Gastroesophageal sphincter (tissue), 4 donors: ENCODE data around the gene USH1G. TPM values are rescaled to one million over a fixed set of nuclear protein-coding genes. Genes with fewer than 3 reads are reported as not detected.
"Not testable (repeated sequence)": the region's sequence is repeated elsewhere in the genome, so short reads cannot be mapped to it uniquely, and the experiment has no call there.

Experiments used
- ATAC-seq: fragments of 150-250 bp; one replicate; pipeline ENCODE4 v1.9.1; 2016; ENCODE audit warnings: mild to moderate bottlenecking, moderate library complexity
- H3K27ac ChIP-seq, 4 donors: fragments of 200-600 bp; sonication (generic) in 3 of 4; 1 replicate in 3 of 4; 2 replicates in 1 of 4; pipeline ENCODE4 v1.5.1; 2016 to 2019
- H3K27me3 ChIP-seq: fragments of 200-600 bp; sonication (generic); one replicate; pipeline ENCODE4 v1.5.1; 2019
- H3K36me3 ChIP-seq, 2 donors: fragments of 200-600 bp; sonication (generic); one replicate each; pipeline ENCODE4 v1.5.1; 2019; ENCODE audit warnings: control low read depth in 1 of 2
- H3K4me1 ChIP-seq, 3 donors: fragments of 200-600 bp; sonication (generic); 1 replicate in 2 of 3; 2 replicates in 1 of 3; pipeline ENCODE4 v1.5.1; 2016 to 2019; ENCODE audit warnings: control low read depth in 2 of 3
- H3K4me3 ChIP-seq, 2 donors: fragments of 200-600 bp; sonication (generic); one replicate each; pipeline ENCODE4 v1.5.1; 2019; ENCODE audit warnings: mild to moderate bottlenecking in 1 of 2, moderate library complexity in 1 of 2
- H3K9me3 ChIP-seq, 3 donors: fragments of 200-600 bp; sonication (generic); one replicate each; pipeline ENCODE4 v1.5.1; 2017 to 2019; ENCODE audit warnings: control low read depth in 2 of 3
- EP300 ChIP-seq: sonication (generic); formaldehyde crosslinking; IDR thresholded peaks from one replicate; pipeline ENCODE4 v1.6.1; 2017; ENCODE audit warnings: antibody characterized with exemption, mild to moderate bottlenecking
- POLR2A ChIP-seq, 2 donors: fragments of 450-650 bp; IDR thresholded peaks; one replicate each; pipeline ENCODE4 v1.6.1; 2017; ENCODE audit warnings: antibody characterized with exemption in 2 of 2, mild to moderate bottlenecking in 2 of 2, moderate library complexity in 1 of 2
- POLR2AphosphoS5 ChIP-seq: sonication (generic); formaldehyde crosslinking; IDR thresholded peaks from one replicate; pipeline ENCODE4 v1.6.1; 2017; ENCODE audit warnings: antibody characterized with exemption
- WGBS, 2 donors: methylation state at CpG; one replicate each; pipeline ENCODE4 v1.1.5; 2018; ENCODE audit warnings: low coverage in 1 of 2; 5-methylcytosine and 5-hydroxymethylcytosine counted together
- total RNA-seq, 4 donors: library from RNA; depleted of rRNA; stranded (reverse); fragments of >200 nt; gene quantifications; one replicate each; pipeline ENCODE4 v1.1.0, GENCODE V29; 2016
- TF ChIP-seq, protein P1 (sequence below), 4 experiments: fragments of 200-600 bp in 2 of 4; fragments of 450-650 bp in 2 of 4; sonication (generic) in 1 of 4; IDR thresholded peaks; one replicate each; pipeline ENCODE4 v1.5.1; 2017 to 2019; ENCODE audit warnings: antibody characterized with exemption in 4 of 4, mild to moderate bottlenecking in 2 of 4, moderate library complexity in 2 of 4

USH1G gene
- total RNA-seq, 4 donors from 2014 or later: not detected

DNA sequence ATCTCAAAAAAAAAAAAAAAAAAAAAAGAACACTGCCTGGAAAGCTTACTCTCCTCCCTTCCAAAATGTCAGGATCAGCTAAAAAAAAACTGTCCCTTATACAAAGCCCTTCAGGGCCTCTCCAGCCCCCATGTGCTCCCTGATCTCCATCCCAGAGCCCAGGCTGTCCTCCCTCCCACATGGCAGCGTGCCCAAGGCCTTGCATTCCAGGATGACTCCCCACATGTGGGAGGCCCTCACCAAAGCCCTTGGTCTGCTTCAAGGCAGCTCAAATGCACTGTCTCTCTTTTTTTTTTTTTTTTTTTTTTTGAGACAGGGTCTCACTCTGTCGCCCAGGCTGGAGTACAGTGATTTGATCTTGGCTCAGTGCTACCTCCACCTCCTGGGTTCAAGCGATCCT, 52.5 kb downstream of the USH1G start:
- 79 to 100% methylated on average over 1 to 2 of the region's 3 CpGs for WGBS, 2 donors
- Histone ChIP-seq H3K4me1 (peaks cover 0 to 25% (median 12%) of the 10 kb centered on the region in 3 donors), H3K4me3 (no peak overlapping the region), H3K36me3 (no peaks in the 10 kb centered on the region), H3K27ac (no peak overlapping the region), H3K27me3 (no peaks in the 10 kb centered on the region), H3K9me3 (no peaks in the 10 kb centered on the region)
- no peak for TF ChIP-seq POLR2AphosphoS5
- TF ChIP-seq, protein P1, sequence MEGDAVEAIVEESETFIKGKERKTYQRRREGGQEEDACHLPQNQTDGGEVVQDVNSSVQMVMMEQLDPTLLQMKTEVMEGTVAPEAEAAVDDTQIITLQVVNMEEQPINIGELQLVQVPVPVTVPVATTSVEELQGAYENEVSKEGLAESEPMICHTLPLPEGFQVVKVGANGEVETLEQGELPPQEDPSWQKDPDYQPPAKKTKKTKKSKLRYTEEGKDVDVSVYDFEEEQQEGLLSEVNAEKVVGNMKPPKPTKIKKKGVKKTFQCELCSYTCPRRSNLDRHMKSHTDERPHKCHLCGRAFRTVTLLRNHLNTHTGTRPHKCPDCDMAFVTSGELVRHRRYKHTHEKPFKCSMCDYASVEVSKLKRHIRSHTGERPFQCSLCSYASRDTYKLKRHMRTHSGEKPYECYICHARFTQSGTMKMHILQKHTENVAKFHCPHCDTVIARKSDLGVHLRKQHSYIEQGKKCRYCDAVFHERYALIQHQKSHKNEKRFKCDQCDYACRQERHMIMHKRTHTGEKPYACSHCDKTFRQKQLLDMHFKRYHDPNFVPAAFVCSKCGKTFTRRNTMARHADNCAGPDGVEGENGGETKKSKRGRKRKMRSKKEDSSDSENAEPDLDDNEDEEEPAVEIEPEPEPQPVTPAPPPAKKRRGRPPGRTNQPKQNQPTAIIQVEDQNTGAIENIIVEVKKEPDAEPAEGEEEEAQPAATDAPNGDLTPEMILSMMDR (IDR thresholded peaks at IDR 0.05): no peak
- no peak for TF ChIP-seq EP300
- TF ChIP-seq POLR2A (IDR thresholded peaks at IDR 0.05): no peak
- ATAC-seq: no peak

DNA sequence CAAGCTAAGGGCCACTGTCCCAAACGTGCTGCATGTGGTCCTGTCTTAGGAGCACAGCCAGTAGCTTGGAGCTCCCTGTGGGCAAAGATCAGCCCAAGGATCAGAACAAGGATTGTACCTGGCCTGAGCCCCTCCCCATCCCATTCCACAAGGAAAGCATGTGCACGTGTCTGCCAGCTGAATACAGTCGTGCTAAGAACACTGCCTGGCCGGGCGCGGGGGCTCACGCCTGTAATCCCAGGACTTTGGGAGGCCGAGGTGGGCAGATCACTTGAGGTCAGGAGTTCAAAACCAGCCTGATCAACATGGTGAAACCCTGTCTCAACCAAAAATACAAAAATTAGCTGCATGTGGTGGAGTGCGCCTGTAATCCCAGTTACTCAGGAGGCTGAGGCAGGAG, 53.0 kb downstream of the USH1G start:
- not testable (repeated sequence) for H3K9me3 ChIP-seq, H3K36me3 ChIP-seq, H3K27me3 ChIP-seq, H3K4me3 ChIP-seq, H3K27ac ChIP-seq, ATAC-seq
- peaks cover 0 to 25% (median 12%) of the 10 kb centered on the region in 3 donors for H3K4me1 ChIP-seq
- no CpG with 5 or more reads among the region's 9 CpGs for WGBS, 2 donors

DNA sequence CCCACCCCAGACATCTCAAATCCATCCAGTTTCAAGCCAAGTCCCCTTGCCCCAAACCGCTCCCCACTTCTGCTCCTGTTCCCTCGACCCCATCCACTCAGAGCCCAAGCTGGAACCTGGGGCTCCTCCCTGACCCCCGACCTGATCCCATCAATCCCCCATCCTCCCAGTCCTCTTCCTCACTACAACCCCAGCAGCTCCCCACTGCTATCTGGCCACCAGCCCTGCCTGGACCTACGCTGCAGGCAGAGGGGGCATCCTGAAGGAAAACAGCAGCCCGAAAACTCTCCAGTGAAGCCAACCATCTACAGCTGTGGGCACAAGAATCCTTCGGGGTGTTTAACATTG, 54.2 kb downstream of the USH1G start:
- peaks cover 7% of the 10 kb centered on the region for H3K27me3 ChIP-seq
- TF ChIP-seq POLR2A (IDR thresholded peaks at IDR 0.05): no peak
- no peak for TF ChIP-seq EP300
- TF ChIP-seq, protein P1 (IDR thresholded peaks at IDR 0.05): no peak
- TF ChIP-seq POLR2AphosphoS5: no peak
- no peaks in the 10 kb centered on the region for H3K36me3 ChIP-seq
- H3K4me1 ChIP-seq: peaks cover 0 to 29% (median 10%) of the 10 kb centered on the region in 3 donors
- no peaks in the 10 kb centered on the region for H3K9me3 ChIP-seq
- no peak for ATAC-seq
- H3K4me3 ChIP-seq: no peak overlapping the region
- H3K27ac ChIP-seq: no peak overlapping the region
- WGBS, 2 donors: 92 to 100% methylated on average over 2 to 4 of the region's 6 CpGs

DNA sequence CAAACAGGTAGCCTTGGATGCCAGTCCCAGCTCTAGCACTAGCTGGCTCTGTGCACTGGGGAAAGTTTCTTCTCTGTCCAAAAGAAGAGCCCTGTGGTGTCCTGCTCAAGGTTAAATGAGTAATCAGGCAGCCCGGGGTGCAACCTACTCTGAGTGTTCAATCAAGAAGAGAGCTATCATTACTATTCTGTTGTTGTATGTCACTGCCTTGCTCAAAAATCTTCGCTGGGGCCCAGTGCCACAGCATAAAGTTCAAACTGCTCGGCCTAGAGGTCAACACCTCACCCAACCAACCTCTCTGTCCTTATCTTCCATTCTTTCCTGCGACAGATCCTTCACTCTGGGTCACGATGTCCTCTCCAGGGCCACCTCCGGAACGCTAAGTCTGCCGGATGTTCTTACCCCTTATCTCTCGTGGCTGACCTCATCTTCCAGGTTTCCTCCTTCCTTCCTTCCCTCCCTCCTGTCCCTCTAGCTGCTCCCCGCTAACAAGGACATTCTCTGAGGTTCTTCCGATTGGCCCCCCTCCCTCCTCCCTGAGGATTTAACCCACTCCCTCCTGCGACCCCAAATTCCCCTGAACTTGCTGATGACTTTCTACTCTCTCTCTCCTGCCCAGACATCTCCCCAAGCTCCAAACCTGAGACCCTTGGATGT, 54.7 kb downstream of the USH1G start:
- H3K27me3 ChIP-seq: peaks cover 7% of the 10 kb centered on the region
- no peak for ATAC-seq
- no peak overlapping the region for H3K27ac ChIP-seq
- peaks cover 0 to 26% (median 8%) of the 10 kb centered on the region in 3 donors for H3K4me1 ChIP-seq
- no peaks in the 10 kb centered on the region for H3K9me3 ChIP-seq
- H3K4me3 ChIP-seq: no peak overlapping the region
- H3K36me3 ChIP-seq: no peaks in the 10 kb centered on the region
- no peak for TF ChIP-seq POLR2AphosphoS5
- TF ChIP-seq POLR2A (IDR thresholded peaks at IDR 0.05): no peak
- TF ChIP-seq, protein P1 (IDR thresholded peaks at IDR 0.05): no peak
- TF ChIP-seq EP300: no peak
- WGBS, 2 donors: 78 to 80% methylated on average over 10 to 11 of the region's 12 CpGs

DNA sequence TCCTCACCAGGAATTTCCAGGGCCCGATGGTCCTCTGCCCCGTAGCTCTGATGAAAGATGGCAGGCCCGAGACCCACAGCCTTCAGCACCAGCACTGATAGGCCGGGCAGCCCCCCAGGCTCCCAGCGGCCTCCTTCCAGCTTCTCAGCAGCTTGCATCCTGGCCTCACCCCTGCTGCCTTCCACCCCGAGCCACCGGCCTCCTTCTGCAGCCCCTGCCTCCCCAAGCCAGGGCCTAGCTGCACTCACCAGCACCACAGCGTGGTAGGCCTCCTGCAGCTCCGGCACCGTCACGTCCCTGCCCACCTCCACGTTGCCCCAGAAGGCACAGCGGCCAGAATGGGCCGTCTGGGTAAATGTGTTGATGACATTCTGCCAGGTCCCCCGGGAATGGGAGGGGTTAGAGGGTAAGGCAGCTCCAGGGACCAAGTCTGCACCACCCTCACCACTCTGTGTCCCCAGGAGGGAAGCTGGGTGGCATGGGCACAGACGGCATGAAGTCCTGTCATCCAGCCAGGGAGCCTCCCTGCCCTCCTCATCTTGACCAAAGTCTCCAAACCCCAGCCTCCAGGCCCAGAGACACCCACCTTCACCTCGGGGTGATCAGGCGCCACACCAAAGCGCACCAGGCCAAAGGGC, 56.7 kb downstream of the USH1G start:
- no CpG with 5 or more reads among the region's 19 CpGs for WGBS, 2 donors
- no peak overlapping the region for H3K27ac ChIP-seq

More for the DNA sequence above, 56.7 kb downstream of the USH1G start:
- Histone ChIP-seq H3K36me3 (no peaks in the 10 kb centered on the region), H3K27me3 (peaks cover 26% of the 10 kb centered on the region), H3K9me3 (no peaks in the 10 kb centered on the region), H3K4me3 (no peak overlapping the region), H3K4me1 (peaks cover 0 to 23% (median 6%) of the 10 kb centered on the region in 3 donors)
- TF ChIP-seq EP300: no peak
- no peak for TF ChIP-seq POLR2AphosphoS5
- TF ChIP-seq, protein P1 (IDR thresholded peaks at IDR 0.05): no peak
- TF ChIP-seq POLR2A (IDR thresholded peaks at IDR 0.05): no peak
- no peak for ATAC-seq

Other genes with a start within 250 kb of the USH1G start
- under 1 TPM in 1 of 4 donors, not detected in 3; 0.27 TPM for gene CD300LF, start 210.3 kb downstream of the USH1G start, total RNA-seq
- gene RAB37, start 186.0 kb downstream of the USH1G start, total RNA-seq: 1 to 10 TPM; 1.2 to 5.1 (median 2.0) TPM
- 10 to 100 TPM; 10.3 to 25.7 (median 19.9) TPM for gene NHERF1, start 174.6 kb downstream of the USH1G start, total RNA-seq
- 10 to 100 TPM; 21.7 to 34.7 (median 26.3) TPM for gene NAT9, start 146.9 kb downstream of the USH1G start, total RNA-seq
- gene GRIN2C, start 63.4 kb downstream of the USH1G start, total RNA-seq: 1 to 10 TPM in 1 of 4 donors, under 1 TPM in 2, not detected in 1; 0.16 to 3.5 (median 0.42) TPM
- gene FDXR, start 50.3 kb downstream of the USH1G start, total RNA-seq: 1 to 10 TPM; 3.6 to 7.8 (median 4.6) TPM
- under 1 TPM in 1 of 4 donors, not detected in 3; 0.37 TPM for gene FADS6, start 29.6 kb downstream of the USH1G start, total RNA-seq
- gene OTOP2, start 1.0 kb upstream of the USH1G start, total RNA-seq: not detected
- under 1 TPM in 2 of 4 donors, not detected in 2; 0.31 to 0.82 TPM for gene OTOP3, start 12.6 kb upstream of the USH1G start, total RNA-seq
- gene HID1, start 49.5 kb upstream of the USH1G start, total RNA-seq: 10 to 100 TPM in 2 of 4 donors, 1 to 10 TPM in 2; 4.6 to 21.9 (median 10.8) TPM
- gene CDR2L, start 64.4 kb upstream of the USH1G start, total RNA-seq: 10 to 100 TPM; 11.8 to 35.3 (median 18.1) TPM
- 100 to 1,000 TPM in 1 of 4 donors, 10 to 100 TPM in 3; 36.6 to 112 (median 50.5) TPM for gene MRPL58, start 89.4 kb upstream of the USH1G start, total RNA-seq
- gene ATP5PD, start 123.7 kb upstream of the USH1G start, total RNA-seq: 100 to 1,000 TPM; 213 to 337 (median 307) TPM
- 10 to 100 TPM; 27.1 to 39.7 (median 28.8) TPM for gene KCTD2, start 124.0 kb upstream of the USH1G start, total RNA-seq
- gene SLC16A5, start 164.7 kb upstream of the USH1G start, total RNA-seq: 1 to 10 TPM; 4.0 to 6.9 (median 5.2) TPM
- gene ARMC7, start 186.7 kb upstream of the USH1G start, total RNA-seq: 1 to 10 TPM; 2.4 to 6.1 (median 3.9) TPM
- gene NT5C, start 208.5 kb upstream of the USH1G start, total RNA-seq: 100 to 1,000 TPM in 2 of 4 donors, 10 to 100 TPM in 2; 74.5 to 121 (median 99.6) TPM
- gene JPT1, start 231.3 kb upstream of the USH1G start, total RNA-seq: 10 to 100 TPM in 3 of 4 donors, 1 to 10 TPM in 1; 9.3 to 48.5 (median 25.0) TPM